ENCODE measurements around the gene ARHGEF7. TPM values are rescaled to one million over a fixed set of nuclear protein-coding genes. Genes with fewer than 3 reads are reported as not detected.

The ARHGEF7 gene
- total RNA-seq, 2 donors from 2014 or later, result 34.8 to 45.5 TPM

- DNase-seq (no peak), ATAC-seq (no peak)
- intact Hi-C loops (cut with DNase I), result no loop called here
These were observed 221.6 kb downstream of the ARHGEF7 start for GRCh38 chr13:111336666-111337065.

- intact Hi-C loops (cut with DNase I), result no loop called here
- ATAC-seq, result peak in 1 of 2 donors; percentile 15
- DNase-seq, result no peak
These were observed 222.1 kb downstream of the ARHGEF7 start for GRCh38 chr13:111337206-111337605.

GRCh38 chr13:111337741-111338140 is 222.6 kb downstream of the ARHGEF7 start:
- no peak for ATAC-seq
- DNase-seq, result no peak
- intact Hi-C loops (cut with DNase I), result no loop called here

GRCh38 chr13:111338841-111339240 is 223.7 kb downstream of the ARHGEF7 start:
- ATAC-seq (no peak), DNase-seq (no peak)
- intact Hi-C loops (cut with DNase I), result no loop called here

GRCh38 chr13:111339366-111340143 is 224.4 kb downstream of the ARHGEF7 start:
- ATAC-seq, result no peak
- no peak for DNase-seq
- intact Hi-C loops (cut with DNase I), result no loop called here

- no peak for ATAC-seq
- intact Hi-C loops (cut with DNase I), result no loop called here
- DNase-seq, result no peak
These were observed 226.8 kb downstream of the ARHGEF7 start for GRCh38 chr13:111341886-111342285.

DNA sequence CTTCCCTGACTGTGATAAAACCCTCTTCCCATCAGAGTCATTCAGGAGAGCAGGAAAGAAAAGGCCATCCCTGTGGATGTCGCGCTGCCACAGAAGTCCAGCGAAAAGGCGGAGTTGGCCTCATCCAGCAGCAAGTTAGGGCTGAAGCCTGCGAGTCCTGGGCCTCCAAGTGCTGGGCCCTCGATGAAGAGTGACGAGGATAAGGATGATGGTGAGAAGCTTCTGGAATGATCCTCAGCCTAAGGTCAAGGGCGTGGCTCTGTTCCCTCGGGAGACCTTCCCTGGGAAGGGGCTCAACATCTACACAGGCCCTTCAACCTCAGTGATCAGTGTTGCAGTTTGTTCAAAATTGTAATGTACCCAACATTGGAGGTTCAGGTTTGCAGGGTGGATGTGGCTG is 227.6 kb downstream of the ARHGEF7 start:
- intact Hi-C loops (cut with DNase I), result no loop called here
- DNase-seq, result no peak
- ATAC-seq, result no peak

DNA sequence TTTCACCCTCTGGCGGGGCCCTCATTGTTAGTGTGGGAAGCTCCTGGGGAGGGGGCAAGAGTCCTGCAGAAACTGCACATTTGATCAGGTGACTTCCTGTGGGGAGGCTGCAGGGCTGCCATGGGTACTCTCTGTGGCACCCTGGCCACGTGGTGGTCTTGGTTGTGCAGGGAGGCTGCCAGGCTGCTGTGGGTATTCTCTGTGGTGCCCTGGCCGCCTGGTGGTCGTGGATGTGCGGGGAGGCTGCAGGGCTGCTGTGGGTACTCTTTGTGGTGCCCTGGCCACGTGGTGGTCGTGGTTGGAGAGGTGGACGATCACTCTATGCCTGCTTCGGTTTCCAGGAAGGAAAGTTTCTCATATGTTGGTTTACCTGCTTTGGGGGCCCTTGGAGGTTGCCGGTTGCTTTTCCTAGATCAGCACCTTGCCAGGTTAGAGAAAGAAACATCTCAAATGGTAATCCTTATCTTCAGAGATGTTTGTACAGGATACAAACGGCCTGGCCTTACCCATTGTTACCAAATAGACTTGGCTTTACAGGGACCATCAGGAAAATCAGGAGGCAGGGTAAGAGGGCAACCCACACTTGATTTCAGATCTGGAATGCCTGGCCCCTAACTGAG is 228.2 kb downstream of the ARHGEF7 start:
- intact Hi-C loops (cut with DNase I), result no loop called here

GRCh38 chr13:111344471-111345191 is 229.5 kb downstream of the ARHGEF7 start:
- DNase-seq (no peak), ATAC-seq (no peak)
- intact Hi-C loops (cut with DNase I), result no loop called here

More for the DNA sequence above, 228.2 kb downstream of the ARHGEF7 start:
- ATAC-seq (no peak), DNase-seq (no peak)

DNA sequence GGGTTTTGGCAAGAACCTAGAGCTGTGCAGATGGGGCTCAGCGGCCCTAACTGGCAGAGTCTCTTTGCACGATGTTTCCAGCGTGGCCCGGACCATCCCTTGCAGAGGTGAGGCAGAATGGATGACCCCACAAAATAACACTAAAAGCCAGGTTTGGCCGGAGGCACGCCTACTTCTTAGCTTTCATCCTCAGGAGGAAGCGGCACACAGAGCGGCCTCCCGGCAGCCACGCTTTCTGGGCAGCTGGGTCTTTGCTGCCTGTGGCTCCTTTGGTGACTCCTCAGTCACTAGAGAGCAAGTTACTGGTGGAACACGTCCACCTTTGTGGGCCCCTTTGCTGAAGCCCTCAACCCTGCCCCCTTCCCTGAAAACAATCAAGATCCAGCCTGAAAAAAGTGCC is 230.6 kb downstream of the ARHGEF7 start:
- intact Hi-C loops (cut with DNase I), result no loop called here
- DNase-seq (no peak), ATAC-seq (no peak)

DNA sequence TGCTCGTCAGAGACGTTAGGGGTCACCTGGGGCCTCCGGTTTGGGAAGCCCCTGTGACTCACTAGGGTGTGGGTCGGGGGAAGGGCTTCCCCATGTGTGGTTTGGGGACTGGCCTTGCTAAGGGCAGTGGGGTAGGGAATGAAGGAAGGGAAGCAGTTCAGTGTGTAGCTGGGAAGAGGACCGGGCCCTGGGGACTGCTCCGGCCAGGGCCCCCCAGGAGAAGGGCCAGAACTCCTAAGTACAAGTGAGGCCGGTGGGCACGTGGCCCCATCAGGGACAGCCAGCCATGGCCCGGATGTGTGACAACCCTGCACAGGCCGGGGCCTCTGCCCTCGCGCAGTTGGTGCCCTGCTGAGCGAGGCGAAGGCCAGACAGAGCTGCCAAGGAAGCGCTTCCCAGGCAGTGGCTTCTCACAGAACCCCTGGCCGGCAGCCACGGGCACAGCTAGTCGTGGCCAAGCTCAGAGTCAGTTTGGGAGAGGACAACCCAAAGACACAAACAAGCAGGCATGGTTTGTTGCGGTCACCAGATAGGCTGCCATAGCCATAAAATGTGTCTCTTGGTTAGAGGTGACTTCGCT is 231.1 kb downstream of the ARHGEF7 start:
- peak; percentile 65 to 66 for ATAC-seq
- intact Hi-C loops (cut with DNase I), result no loop called here
- DNase-seq, result no peak

DNA sequence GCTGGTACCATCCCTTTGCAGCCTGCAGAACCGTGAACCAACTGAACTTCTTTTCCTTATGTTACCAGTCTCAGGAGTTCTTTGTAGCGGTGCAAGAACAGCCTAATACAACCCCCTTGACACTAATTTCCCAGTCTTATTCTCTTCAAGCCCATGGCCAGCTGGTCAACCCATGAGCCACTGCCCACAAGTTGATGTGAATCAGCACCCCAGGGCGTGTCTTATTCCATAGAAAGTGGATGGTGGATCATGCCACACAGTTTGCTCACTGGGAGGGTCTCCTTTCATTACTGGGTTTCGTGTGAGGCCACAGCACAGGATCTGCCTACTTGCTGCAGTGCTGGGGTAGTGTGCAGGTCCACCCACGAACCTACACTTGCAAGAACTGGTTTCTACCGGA is 232.3 kb downstream of the ARHGEF7 start:
- DNase-seq (no peak), ATAC-seq (no peak)
- intact Hi-C loops (cut with DNase I), result no loop called here

GRCh38 chr13:111353508-111353907 is 238.4 kb downstream of the ARHGEF7 start:
- no peak for DNase-seq

GRCh38 chr13:111354789-111355188 is 239.7 kb downstream of the ARHGEF7 start:
- DNase-seq (no peak), ATAC-seq (no peak)
- intact Hi-C loops (cut with DNase I), result no loop called here

More at GRCh38 chr13:111353508-111353907, 238.4 kb downstream of the ARHGEF7 start:
- intact Hi-C loops (cut with DNase I), result no loop called here
- ATAC-seq, result no peak

Other genes starting within 250 kb of the ARHGEF7 start
- 10 to 100 TPM; 48.7 to 78.7 TPM for gene ANKRD10, start 200.2 kb upstream of the ARHGEF7 start, total RNA-seq
- under 1 TPM in 1 of 2 donors, not detected in 1; 0.41 TPM for gene TEX29, start 205.3 kb downstream of the ARHGEF7 start, total RNA-seq